G401 (cell line): ENCODE data around the gene GPR176. TPM values are rescaled to one million over a fixed set of nuclear protein-coding genes. Genes with fewer than 3 reads are reported as not detected.

Experiments
- DNase-seq: peaks from one replicate; pipeline ENCODE4 v3.0.0-alpha.2; 2015; ENCODE audit warnings: low spot score
- in situ Hi-C: cut with HindIII; loops from 2 replicates; pipeline ENCODE4 v1.10.0; 2016; ENCODE audit warnings: low sequenced_read_pairs, mixed read lengths
- total RNA-seq: library from RNA; depleted of rRNA; stranded (reverse); fragments of >200 nt; shearing (Covaris generic); gene quantifications from 2 replicates; pipeline ENCODE4 v1.2.3, GENCODE V29; 2014

GPR176 gene
- total RNA-seq, 1 experiment from 2014 or later = 2.0 TPM

- DNase-seq = peak; percentile 31
- in situ Hi-C loops = no loop called here
Measured at GRCh38 chr15:39874890-39875549, 45.0 kb downstream of the GPR176 start.

- no peak for DNase-seq
- in situ Hi-C loops = no loop called here
Measured at GRCh38 chr15:39873978-39874377, 46.1 kb downstream of the GPR176 start.

GRCh38 chr15:39870537-39870936 lies 49.5 kb downstream of the GPR176 start:
- in situ Hi-C loops = no loop called here

GRCh38 chr15:39869858-39870515 lies 50.1 kb downstream of the GPR176 start:
- in situ Hi-C loops = no loop called here
- peak; percentile 50 for DNase-seq

More at GRCh38 chr15:39870537-39870936, 49.5 kb downstream of the GPR176 start:
- DNase-seq = no peak

GRCh38 chr15:39869254-39869653 lies 50.8 kb downstream of the GPR176 start:
- in situ Hi-C loops = no loop called here
- no peak for DNase-seq

- DNase-seq = no peak
- in situ Hi-C loops = no loop called here
Measured at GRCh38 chr15:39868396-39868795, 51.7 kb downstream of the GPR176 start.

- in situ Hi-C loops = no loop called here
- no peak for DNase-seq
Measured at GRCh38 chr15:39864116-39864515, 56.0 kb downstream of the GPR176 start.

GRCh38 chr15:39860871-39861270 lies 59.2 kb downstream of the GPR176 start:
- in situ Hi-C loops = no loop called here
- DNase-seq = no peak

GRCh38 chr15:39860200-39860599 lies 59.9 kb downstream of the GPR176 start:
- DNase-seq = no peak
- in situ Hi-C loops = no loop called here

GRCh38 chr15:39859636-39860035 lies 60.4 kb downstream of the GPR176 start:
- no peak for DNase-seq
- in situ Hi-C loops = no loop called here

GRCh38 chr15:39857132-39857531 lies 62.9 kb downstream of the GPR176 start:
- DNase-seq = no peak
- in situ Hi-C loops = no loop called here

GRCh38 chr15:39856357-39856756 lies 63.7 kb downstream of the GPR176 start:
- in situ Hi-C loops = no loop called here
- peak; percentile 75 for DNase-seq

- in situ Hi-C loops = no loop called here
Measured at GRCh38 chr15:39855400-39855799, 64.7 kb downstream of the GPR176 start.

GRCh38 chr15:39854161-39854560 lies 65.9 kb downstream of the GPR176 start:
- in situ Hi-C loops = no loop called here
- no peak for DNase-seq

More at GRCh38 chr15:39855400-39855799, 64.7 kb downstream of the GPR176 start:
- no peak for DNase-seq

GRCh38 chr15:39852250-39852649 lies 67.8 kb downstream of the GPR176 start:
- in situ Hi-C loops = no loop called here
- DNase-seq = no peak

- DNase-seq = no peak
- in situ Hi-C loops = no loop called here
Measured at GRCh38 chr15:39851500-39852092, 68.5 kb downstream of the GPR176 start.

- in situ Hi-C loops = no loop called here
- DNase-seq = no peak
Measured at GRCh38 chr15:39850436-39850835, 69.6 kb downstream of the GPR176 start.

GRCh38 chr15:39846108-39846507 lies 74.0 kb downstream of the GPR176 start:
- no peak for DNase-seq
- in situ Hi-C loops = no loop called here

GRCh38 chr15:39845582-39845981 lies 74.5 kb downstream of the GPR176 start:
- no peak for DNase-seq
- in situ Hi-C loops = no loop called here

GRCh38 chr15:39843565-39843964 lies 76.5 kb downstream of the GPR176 start:
- in situ Hi-C loops = no loop called here
- DNase-seq = no peak

- in situ Hi-C loops = no loop called here
- DNase-seq = no peak
Measured at GRCh38 chr15:39837454-39837853, 82.6 kb downstream of the GPR176 start.
